GM21367 (cell line): ENCODE data around the gene VPS13D.
"Not testable (repeated sequence)": the region's sequence is repeated elsewhere in the genome, so short reads cannot be mapped to it uniquely, and the experiment has no call there.

Experiments
- ATAC-seq: cut with Tn5 transposase; IDR thresholded peaks from one replicate; pipeline ENCODE4 v1.9.1; 2021; ENCODE audit not compliant: unreplicated experiment

The VPS13D gene

DNA sequence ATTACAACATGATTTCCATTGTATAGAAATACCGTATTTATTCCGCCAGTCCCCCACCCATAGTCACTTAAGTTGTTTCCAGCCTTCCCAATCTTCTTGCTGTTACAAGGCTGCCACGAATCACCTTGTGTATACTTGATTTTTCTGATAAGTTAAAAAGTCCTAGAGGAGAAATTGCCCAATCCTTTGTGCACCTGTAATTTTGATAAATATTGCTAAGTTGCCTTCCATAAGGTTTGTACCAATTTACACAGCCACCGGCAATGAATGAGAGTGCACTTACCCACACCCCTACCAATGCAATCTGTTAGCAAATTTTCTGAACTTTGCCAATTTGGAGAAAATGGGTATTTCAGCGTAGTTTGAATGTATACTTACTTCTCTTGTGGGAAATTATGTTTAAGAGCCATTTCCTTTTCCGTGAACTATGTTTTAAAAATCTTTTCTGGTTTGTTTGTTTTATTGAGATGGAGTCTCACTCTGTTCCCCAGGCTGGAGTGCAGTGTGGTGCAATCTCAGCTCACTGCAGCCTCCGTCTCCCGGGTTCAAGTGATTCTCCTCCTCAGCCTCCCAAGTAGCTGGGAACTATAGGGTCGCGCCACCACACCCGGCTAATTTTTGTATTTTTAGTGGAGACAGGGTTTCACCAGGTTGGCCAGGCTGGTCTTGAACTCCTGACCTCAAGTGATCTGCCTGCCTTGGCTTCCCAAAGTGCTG is 300.8 kb downstream of the VPS13D start:
- ATAC-seq: no peak

DNA sequence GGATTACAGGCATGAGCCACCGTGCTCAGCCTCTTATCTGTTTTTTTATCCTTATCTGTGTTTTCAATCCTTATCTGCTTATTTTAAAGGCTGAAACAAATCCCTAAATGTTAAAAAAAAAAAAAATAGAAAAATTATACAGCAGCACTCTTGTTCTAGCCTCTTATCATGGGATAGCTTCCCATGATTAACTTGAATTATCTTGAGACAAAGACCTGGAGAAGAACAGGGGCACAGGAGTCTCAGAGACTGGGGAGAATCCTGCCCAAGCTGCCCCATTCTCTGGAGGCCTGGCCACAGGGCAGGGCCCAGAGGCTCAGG is 301.3 kb downstream of the VPS13D start:
- no peak for ATAC-seq

DNA sequence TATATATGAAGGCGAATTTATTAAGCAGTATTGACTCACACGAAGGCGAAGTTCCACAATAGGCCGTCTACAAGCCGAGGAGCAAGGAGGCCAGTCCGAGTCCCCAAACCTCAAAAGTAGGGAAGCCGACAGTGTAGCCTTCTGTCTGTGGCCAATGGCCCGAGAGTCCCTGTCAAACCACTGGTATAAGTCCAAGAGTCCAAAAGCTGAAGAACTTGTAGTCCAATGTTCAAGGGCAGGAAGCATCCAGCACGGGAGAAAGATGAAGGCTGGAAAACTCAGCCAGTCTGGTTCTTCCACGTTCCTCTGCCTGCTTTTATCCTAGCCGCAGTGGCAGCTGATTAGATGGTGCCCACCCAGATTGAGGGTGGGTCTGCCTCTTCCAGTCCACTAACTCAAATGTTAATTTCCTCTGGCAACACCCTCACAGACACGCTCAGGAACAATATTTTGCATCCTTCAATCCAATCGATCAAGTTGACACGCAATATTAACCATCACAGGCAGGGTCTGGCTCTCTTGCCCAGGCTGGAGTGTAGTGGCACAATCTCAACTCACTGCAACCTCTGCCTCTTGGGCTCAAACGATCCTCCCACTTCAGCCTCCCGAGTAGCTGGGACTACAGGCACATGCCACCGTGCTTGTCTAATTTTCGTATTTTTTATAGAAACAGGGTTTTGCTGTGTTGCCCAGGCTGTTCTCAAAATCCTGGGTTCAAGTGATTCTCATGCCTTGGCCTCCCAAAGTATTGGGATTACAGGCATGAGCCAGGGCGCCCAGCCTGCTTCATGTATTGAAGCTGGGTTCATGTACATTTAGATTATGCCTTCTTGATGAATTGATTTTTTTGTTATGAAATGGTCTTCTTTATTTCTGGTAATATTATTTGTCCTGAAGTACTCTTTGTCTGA is 302.8 kb downstream of the VPS13D start:
- ATAC-seq: no peak

DNA sequence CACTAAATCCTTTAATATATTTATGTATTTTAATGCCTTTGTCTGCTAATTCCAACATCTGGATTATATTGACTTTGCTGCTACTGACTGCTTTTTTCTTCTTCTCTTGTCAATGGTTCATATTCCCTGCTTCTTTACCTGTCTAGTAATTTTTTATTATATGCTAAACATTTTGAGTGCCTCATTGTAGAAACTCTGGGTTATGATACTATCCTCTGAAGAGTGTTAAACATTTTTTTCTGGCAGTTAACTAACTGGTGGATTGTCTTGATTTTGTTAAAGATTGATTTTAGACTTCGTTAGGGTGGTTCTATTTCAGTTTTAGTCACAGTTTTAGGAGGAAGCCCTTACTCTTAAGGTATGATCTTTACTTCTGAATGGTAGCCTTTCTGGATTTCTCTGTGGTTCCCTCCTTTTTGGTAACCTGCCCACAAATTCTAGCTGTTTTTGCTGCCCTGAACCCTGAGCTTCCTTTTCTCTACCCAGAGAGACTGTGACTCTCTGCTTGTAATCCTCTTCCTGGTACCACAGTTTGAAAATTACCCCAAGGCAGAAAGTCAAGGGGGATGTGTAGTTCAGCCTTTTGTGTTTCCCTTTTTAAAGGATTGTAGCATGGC is 306.3 kb downstream of the VPS13D start:
- no peak for ATAC-seq

GRCh38 chr1:12537294-12537693 is 307.5 kb downstream of the VPS13D start:
- ATAC-seq: no peak

DNA sequence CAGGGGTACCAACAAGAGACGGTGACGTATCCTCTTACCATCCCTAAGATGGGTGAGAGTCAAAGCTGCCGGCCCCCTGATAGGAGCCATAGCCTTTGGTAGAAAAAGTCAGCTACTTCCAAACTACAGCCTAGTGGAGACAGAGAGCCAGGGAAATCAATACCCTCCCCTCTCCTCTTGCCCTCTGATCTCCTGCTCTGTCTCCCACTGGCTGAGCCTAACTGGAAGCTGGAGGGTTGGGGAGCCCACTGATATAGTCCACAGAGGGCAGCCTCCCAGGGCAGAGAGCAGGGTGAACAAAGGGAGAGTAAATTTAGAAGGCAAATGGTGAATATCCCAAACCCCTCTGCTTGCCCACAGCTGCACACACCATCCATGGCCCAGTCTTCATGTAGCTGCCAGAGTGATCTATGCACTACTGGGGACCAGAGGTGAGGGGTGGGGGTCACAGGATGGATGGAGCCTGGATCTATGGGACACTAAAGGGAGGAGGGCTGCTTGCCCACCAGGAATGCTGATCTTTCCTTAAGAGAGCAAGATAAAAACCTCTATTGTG is 308.2 kb downstream of the VPS13D start:
- ATAC-seq: no peak

DNA sequence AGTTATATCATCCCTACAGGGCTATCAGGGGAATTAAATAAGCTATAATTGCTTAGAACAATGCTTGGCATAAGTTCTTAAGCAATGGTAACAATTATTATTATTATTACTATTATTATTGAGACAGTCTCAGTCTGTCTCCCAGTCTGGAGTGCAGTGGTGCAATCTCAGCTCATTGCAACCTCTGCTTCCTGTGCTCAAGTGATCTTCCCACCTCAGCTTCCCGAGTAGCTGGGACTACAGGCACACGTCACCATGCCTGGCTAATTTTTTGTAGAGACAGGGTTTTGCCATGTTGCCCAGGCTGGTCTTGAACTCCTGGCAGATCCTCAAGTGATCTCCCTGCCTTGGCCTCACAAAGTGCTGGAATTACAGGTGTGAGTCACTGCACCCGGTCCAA is 308.7 kb downstream of the VPS13D start:
- ATAC-seq: not testable (repeated sequence)

- ATAC-seq: no peak
These were observed 309.5 kb downstream of the VPS13D start for GRCh38 chr1:12539320-12539704.

DNA sequence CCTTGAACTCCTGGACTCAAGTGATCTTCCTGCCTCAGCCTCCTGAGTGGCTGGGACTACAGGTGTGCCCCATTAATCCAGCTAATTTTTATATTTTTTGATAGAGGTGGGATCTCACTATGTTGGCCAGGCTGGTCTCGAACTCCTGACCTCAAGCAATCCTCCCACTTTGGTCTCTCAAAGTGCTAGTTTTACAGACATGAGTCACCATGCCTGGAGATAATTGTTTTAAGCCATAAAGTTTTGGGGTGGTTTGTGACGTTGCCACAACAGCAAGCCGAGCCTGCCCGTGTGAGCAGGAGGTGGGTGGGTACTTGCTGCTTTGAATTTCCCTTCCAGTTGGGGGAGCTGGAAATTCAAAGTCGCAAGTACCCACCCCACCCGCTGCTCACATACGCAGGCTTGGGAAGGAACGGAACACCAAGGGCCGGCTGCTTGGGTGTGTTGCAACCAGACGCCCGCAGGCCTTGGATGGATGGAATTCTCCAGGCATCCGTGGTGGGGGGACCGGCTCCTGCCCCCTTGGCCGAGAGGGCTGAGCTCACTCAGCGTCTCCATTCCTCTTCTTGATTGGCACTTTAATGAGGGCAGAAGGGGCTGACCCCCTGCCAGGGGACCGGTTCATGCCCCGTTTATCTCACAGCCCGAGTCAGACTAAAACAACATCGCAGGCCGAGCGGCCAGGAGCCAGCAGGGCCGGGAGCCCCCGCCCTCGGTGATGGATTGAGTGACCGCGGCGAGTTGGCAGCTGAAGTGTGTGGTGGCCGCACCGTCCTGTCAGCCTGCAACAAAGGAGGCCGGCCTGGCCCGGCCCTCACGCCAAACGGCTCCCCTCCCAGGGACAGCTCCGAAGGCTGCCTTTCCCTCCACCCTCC is 310.1 kb downstream of the VPS13D start:
- no peak for ATAC-seq

DNA sequence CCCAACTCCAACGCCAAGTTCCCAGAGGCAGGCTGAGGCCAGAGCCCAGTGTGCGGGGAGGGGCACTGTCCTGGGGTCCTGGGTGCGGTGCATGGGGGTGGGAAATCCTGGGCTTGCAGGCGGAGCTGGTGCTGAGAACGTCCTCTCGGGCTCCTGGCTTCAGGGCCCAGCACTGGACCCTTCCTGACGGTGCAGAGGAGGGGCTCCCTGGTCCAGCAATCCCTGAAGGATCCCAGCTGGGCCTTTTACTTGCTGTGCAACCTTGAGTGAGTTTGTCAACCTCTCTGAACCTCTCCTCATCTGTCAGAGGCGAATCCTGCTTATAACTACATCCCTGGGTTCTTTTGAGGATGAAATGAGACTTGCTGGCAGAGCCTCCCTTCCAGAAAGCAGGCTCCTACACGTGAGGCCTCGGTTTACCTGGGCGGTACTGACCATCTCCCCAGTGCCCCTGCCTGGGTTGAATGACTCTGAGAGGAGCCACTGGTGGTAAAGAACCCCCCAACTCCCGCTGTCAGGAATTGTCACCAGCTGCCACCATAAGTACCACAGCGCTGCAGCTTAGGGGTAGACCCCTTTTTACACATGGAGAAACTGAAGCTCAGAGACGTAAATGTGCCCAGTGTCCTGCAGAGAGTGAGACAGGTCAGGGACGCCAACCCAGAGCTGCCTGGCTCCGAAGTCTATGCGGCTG is 310.9 kb downstream of the VPS13D start:
- no peak for ATAC-seq

GRCh38 chr1:12541274-12542137 is 311.7 kb downstream of the VPS13D start:
- ATAC-seq: no peak

DNA sequence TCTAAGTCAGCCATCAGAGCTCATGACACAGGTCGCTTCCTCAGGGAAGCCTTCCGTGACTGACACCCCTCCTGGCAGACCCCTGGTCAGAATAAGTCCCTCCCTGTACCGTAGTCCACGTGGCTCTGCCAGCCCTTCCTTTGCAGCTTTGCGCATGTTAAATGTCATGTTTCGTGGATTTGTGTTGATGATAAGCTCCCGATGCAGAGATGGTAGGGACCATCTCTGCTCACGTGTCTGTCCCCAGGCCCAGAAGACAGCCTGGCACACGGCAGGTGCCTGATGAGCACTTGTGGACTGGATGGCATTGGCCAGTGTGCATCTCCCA is 312.3 kb downstream of the VPS13D start:
- ATAC-seq: no peak

- no peak for ATAC-seq
These were observed 313.1 kb downstream of the VPS13D start for GRCh38 chr1:12542616-12543592.

- ATAC-seq: no peak
These were observed 313.9 kb downstream of the VPS13D start for GRCh38 chr1:12543740-12544154.

DNA sequence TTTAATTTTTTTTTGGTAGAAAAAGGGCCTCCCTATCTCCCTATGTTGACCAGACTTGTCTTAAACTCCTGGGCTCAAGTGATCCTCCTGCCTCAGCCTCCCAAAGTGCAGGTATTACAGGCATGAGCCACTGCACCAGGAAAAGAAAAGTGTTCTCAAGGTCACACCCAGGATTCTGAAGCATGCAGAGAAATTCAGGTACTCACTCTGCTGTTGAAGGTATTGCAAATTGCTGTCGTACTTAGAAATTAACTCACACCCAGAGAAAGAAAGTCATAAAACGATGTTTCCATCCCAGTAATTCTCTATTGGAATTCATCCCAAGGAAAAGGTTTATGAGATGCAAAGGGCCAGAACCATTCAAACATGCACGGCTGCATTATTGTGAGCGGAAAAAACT is 314.5 kb downstream of the VPS13D start:
- no peak for ATAC-seq

- ATAC-seq: no peak
These were observed 315.2 kb downstream of the VPS13D start for GRCh38 chr1:12544992-12545391.

- ATAC-seq: no peak
These were observed 317.1 kb downstream of the VPS13D start for GRCh38 chr1:12546771-12547585.
